GM12878 (cell line): ENCODE data around the gene SLC6A3. TPM values are rescaled to one million over a fixed set of nuclear protein-coding genes. Genes with fewer than 3 reads are reported as not detected.

ENCODE experiments used
- ATAC-seq: fragments of 200-7000 bp; cut with Tn5 transposase; 3 replicates; pipeline ENCODE4 v1.9.1; 2020; ENCODE audit warnings: mild to moderate bottlenecking, moderate library complexity
- BruUV-seq: library from RNA; stranded (reverse); fragments of 400-500 nt; replicated peaks from 2 replicates; lab custom pipeline; 2021; lab: Mats Ljungman, UMichigan
- CTCF ChIA-PET: fragments of 300-600 bp; sonication (Branson Sonifier 250); formaldehyde crosslinking; extraction: SDS; loops from one replicate; lab custom pipeline; 2021; ENCODE audit warnings: inconsistent platforms; lab: Yijun Ruan, JAX
- POLR2A ChIA-PET: fragments of 350-600 bp; formaldehyde crosslinking; extraction: SDS; loops from one replicate; lab custom pipeline; 2021; ENCODE audit warnings: inconsistent platforms; lab: Charles Lee
- RAD21 ChIA-PET: fragments of 300-600 bp; sonication (Branson Sonifier 250); formaldehyde crosslinking; loops from one replicate; lab custom pipeline; 2023; ENCODE audit warnings: antibody characterized with exemption; ENCODE audit not compliant: unreplicated experiment; lab: Charles Lee
- SMC1A ChIA-PET: fragments of 300-600 bp; sonication (Branson Sonifier 250); formaldehyde crosslinking; loops from one replicate; lab custom pipeline; 2023; ENCODE audit not compliant: unreplicated experiment, uncharacterized antibody; lab: Charles Lee
- DNase-seq: peaks from one replicate; pipeline ENCODE4 v3.0.0-alpha.2; 2011; ENCODE audit warnings: low read depth, low spot score
- FAIRE-seq: peaks from 3 replicates; lab custom pipeline; 2011; peaks lifted over from hg19 to GRCh38; lab: Jason Lieb, UNC
- H2AFZ ChIP-seq: 2 replicates; pipeline ENCODE4 v1.6.0; 2011; ENCODE audit warnings: low read depth, low read length, control low read depth; ENCODE audit not compliant: control insufficient read depth
- H3K27ac ChIP-seq: 2 replicates; pipeline ENCODE4 v1.5.1; 2011; ENCODE audit warnings: control low read depth; ENCODE audit not compliant: control insufficient read depth, insufficient read depth
- H3K27me3 ChIP-seq, 2 experiments: replicated peaks in 1 of 2; 2 replicates each; pipeline versions ENCODE4 v1.6.0 to v1.6.1; 2011; ENCODE audit warnings: low read length in 1 of 2; ENCODE audit not compliant: control insufficient read depth in 2 of 2, insufficient read depth in 2 of 2
- H3K36me3 ChIP-seq, 2 experiments: 2 replicates each; pipeline ENCODE4 v1.5.1; 2011; ENCODE audit warnings: low read length in 1 of 2; ENCODE audit not compliant: control insufficient read depth in 2 of 2, insufficient read depth in 2 of 2
- H3K4me1 ChIP-seq: 2 replicates; pipeline ENCODE4 v1.6.1; 2011; ENCODE audit warnings: mild to moderate bottlenecking, low read length, moderate library complexity, mixed read lengths; ENCODE audit not compliant: control insufficient read depth, insufficient read depth
- H3K4me2 ChIP-seq: 2 replicates; pipeline ENCODE4 v1.6.0; 2011; ENCODE audit warnings: control low read depth; ENCODE audit not compliant: control insufficient read depth, insufficient read depth
- H3K4me3 ChIP-seq: fragments of 200-600 bp; sonication (generic); 2 replicates; pipeline ENCODE4 v1.5.1; 2016
- H3K79me2 ChIP-seq: 2 replicates; pipeline ENCODE4 v1.6.0; 2011; ENCODE audit warnings: low read length; ENCODE audit not compliant: control insufficient read depth, insufficient read depth
- H3K9ac ChIP-seq: 2 replicates; pipeline ENCODE4 v1.8.0; 2011; ENCODE audit warnings: low read length, control low read depth, mixed read lengths; ENCODE audit not compliant: control insufficient read depth, insufficient read depth
- H3K9me3 ChIP-seq: replicated peaks from 3 replicates; pipeline ENCODE4 v1.5.1; 2011; ENCODE audit warnings: mild to moderate bottlenecking, low read length; ENCODE audit not compliant: control insufficient read depth, insufficient read depth
- H4K20me1 ChIP-seq: 2 replicates; pipeline ENCODE4 v1.6.0; 2011; ENCODE audit not compliant: control insufficient read depth, insufficient read depth
- BCL3 ChIP-seq: IDR thresholded peaks from 2 replicates; pipeline ENCODE4 v1.6.1; 2011; ENCODE audit warnings: borderline replicate concordance, low read depth, mild to moderate bottlenecking, moderate library complexity, low read length; ENCODE audit not compliant: insufficient read depth, poor library complexity, severe bottlenecking
- NRF1 ChIP-seq: conservative IDR thresholded peaks from 2 replicates; pipeline ENCODE4 v1.6.1; 2011; ENCODE audit warnings: mild to moderate bottlenecking, low read depth, low read length, improper control_type of control experiment
- POLR2AphosphoS5 ChIP-seq: IDR thresholded peaks from 2 replicates; pipeline ENCODE4 v1.6.1; 2011; ENCODE audit warnings: mild to moderate bottlenecking, low read length, inconsistent platforms
- WGBS: methylation state at CpG from one replicate; pipeline ENCODE4 v1.1.6; 2016; ENCODE audit warnings: low lambda C conversion rate; ENCODE audit not compliant: insufficient replicate concordance, insufficient coverage; ENCODE audit errors: missing lambda C conversion rate; 5-methylcytosine and 5-hydroxymethylcytosine counted together
- in situ Hi-C: fragments of 300-500 bp; cut with MboI; formaldehyde crosslinking; loops from 9 replicates; pipeline ENCODE4 v1.14.3; 2018; ENCODE audit warnings: mixed read lengths
- intact Hi-C: fragments of 100-400 bp; cut with micrococcal nuclease; formaldehyde crosslinking; loops from one replicate; pipeline ENCODE4 v1.14.2; 2022; ENCODE audit not compliant: unreplicated experiment
- polyA plus RNA-seq, 11 experiments: library from polyadenylated mRNA; depleted of rRNA in 4 of 11; unstranded in 6 of 11; stranded (reverse) in 5 of 11; fragments of >200 nt; fragmentation: Nextera tagmentation in 4 of 11; fragmentation: Illumina TruSeq in 1 of 11; extraction: Ambion mirVana in 4 of 11; extraction: Trizol in 1 of 11; gene quantifications; 1 replicate in 1 of 11; 2 replicates in 10 of 11; pipeline versions ENCODE4 v1.2.1 to v1.2.3, GENCODE V29; 2011 to 2016; ENCODE audit warnings: inconsistent platforms in 2 of 11, missing spikeins in 2 of 11, low read depth in 1 of 11
- total RNA-seq, 4 experiments: library from RNA; depleted of rRNA in 3 of 4; stranded (reverse); fragments of >200 nt in 3 of 4; fragmentation: Illumina TruSeq in 1 of 4; extraction: Trizol in 1 of 4; gene quantifications; 2 replicates each; pipeline versions ENCODE4 v1.2.1 to v1.2.3, GENCODE V29; 2013 to 2021

SLC6A3 gene
- total and polyA plus RNA-seq, 10 of the 15 experiments (the other 5 are each of a cell fraction or from before 2014, with no cell fraction given) = 0.01 TPM; not detected in 9

- FAIRE-seq (no peak), ATAC-seq (no peak), DNase-seq (no peak)
- WGBS = 88% methylated on average over 13 of the region's 13 CpGs
- H3K27ac ChIP-seq = peak overlapping the region; percentile 86
- no peaks in the 10 kb centered on the region for H4K20me1 ChIP-seq
- no peak overlapping the region for H2AFZ ChIP-seq
- no TSS peak for BruUV-seq
- H3K4me3 ChIP-seq = peak overlapping the region; percentile 3; the same call in 1 of the 2 replicates
- H3K4me1 ChIP-seq = peaks cover 72% of the 10 kb centered on the region
- peak overlapping the region; percentile 95 for H3K4me2 ChIP-seq
- SMC1A ChIA-PET = interaction anchor here (7.0 to 9.4 kb wide), 2 partner anchors 11 to 17 kb away, joined by 60 to 93 read pairs; no protein-coding TSS in a partner anchor
- in situ Hi-C loops (loop anchor here (5.0 kb wide), 1 partner anchor 311 kb away; the partner anchor contains the start of gene MRPL36), intact Hi-C loops (loop anchor here (5.0 kb wide), 2 partner anchors 36 to 106 kb away; partner anchors contain the start of gene LPCAT1)
- TF ChIP-seq BCL3 = no peak
- TF ChIP-seq NRF1 = no peak
- TF ChIP-seq POLR2AphosphoS5 = 0 out of 2 replicates have a peak, but pooled peaks have one; percentile 14
- no peaks in the 10 kb centered on the region for H3K9me3 ChIP-seq
- peaks cover 18 to 38% of the 10 kb centered on the region in 2 experiments for H3K36me3 ChIP-seq
- RAD21 ChIA-PET = interaction anchor here (0.9 to 4.5 kb wide), 7 partner anchors 10 to 159 kb away, joined by 3 to 41 read pairs (median 4); partner anchors contain the start of gene LPCAT1
- H3K9ac ChIP-seq = peak overlapping the region; percentile 77
- no peaks in the 10 kb centered on the region for H3K27me3 ChIP-seq
- H3K79me2 ChIP-seq = peaks cover 63% of the 10 kb centered on the region
- POLR2A ChIA-PET = interaction anchor here (1.2 to 10.2 kb wide), 4 partner anchors 12 to 18 kb away, joined by 3 to 108 read pairs (median 6); no protein-coding TSS in a partner anchor
- CTCF ChIA-PET = interaction anchor here (1.4 to 2.9 kb wide), 3 partner anchors 12 to 17 kb away, joined by 4 to 20 read pairs (median 7); no protein-coding TSS in a partner anchor
Observed at GRCh38 chr5:1486271-1486670, 41.0 kb upstream of the SLC6A3 start.
